PC-9 (cell line): ENCODE measurements around the gene SMCO2.

ENCODE experiments used
- EZH2 ChIP-seq: fragments of 200-600 bp; sonication (generic); IDR thresholded peaks from 2 replicates; pipeline ENCODE4 v1.8.0; 2017; ENCODE audit warnings: antibody characterized with exemption, low read depth
- TF ChIP-seq, protein P1 (sequence below): fragments of 200-600 bp; sonication (generic); conservative IDR thresholded peaks from 2 replicates; pipeline ENCODE4 v1.6.1; 2017; ENCODE audit warnings: mixed run types, antibody characterized with exemption, mild to moderate bottlenecking, moderate library complexity

- TF ChIP-seq, protein P1, sequence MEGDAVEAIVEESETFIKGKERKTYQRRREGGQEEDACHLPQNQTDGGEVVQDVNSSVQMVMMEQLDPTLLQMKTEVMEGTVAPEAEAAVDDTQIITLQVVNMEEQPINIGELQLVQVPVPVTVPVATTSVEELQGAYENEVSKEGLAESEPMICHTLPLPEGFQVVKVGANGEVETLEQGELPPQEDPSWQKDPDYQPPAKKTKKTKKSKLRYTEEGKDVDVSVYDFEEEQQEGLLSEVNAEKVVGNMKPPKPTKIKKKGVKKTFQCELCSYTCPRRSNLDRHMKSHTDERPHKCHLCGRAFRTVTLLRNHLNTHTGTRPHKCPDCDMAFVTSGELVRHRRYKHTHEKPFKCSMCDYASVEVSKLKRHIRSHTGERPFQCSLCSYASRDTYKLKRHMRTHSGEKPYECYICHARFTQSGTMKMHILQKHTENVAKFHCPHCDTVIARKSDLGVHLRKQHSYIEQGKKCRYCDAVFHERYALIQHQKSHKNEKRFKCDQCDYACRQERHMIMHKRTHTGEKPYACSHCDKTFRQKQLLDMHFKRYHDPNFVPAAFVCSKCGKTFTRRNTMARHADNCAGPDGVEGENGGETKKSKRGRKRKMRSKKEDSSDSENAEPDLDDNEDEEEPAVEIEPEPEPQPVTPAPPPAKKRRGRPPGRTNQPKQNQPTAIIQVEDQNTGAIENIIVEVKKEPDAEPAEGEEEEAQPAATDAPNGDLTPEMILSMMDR, result no peak
- TF ChIP-seq EZH2, result no peak
Measured at GRCh38 chr12:27451036-27451825, 4.7 kb downstream of the SMCO2 start.
